ENCODE results near the gene DDX5. TPM values are rescaled to one million over a fixed set of nuclear protein-coding genes. Genes with fewer than 3 reads are reported as not detected.

DDX5 gene
- total RNA-seq, 1 donor from 2014 or later: 771 TPM

GRCh38 chr17:64457156-64457555, 48.9 kb downstream of the DDX5 start:
- TF ChIP-seq CTCF (IDR thresholded peaks at IDR 0.05; ENCODE audit: unreplicated experiment): no peak
- H3K36me3 Mint-ChIP-seq (ENCODE audit: low read depth, unreplicated experiment): peaks cover 4% of the 10 kb centered on the region
- no peaks in the 10 kb centered on the region for H3K9me3 Mint-ChIP-seq (ENCODE audit: unreplicated experiment)
- DNase-seq (ENCODE audit: low spot score): no peak
- H3K27ac Mint-ChIP-seq (ENCODE audit: unreplicated experiment): no peak overlapping the region
- no peak overlapping the region for H3K4me3 Mint-ChIP-seq (ENCODE audit: unreplicated experiment)
- peaks cover 15% of the 10 kb centered on the region for H3K4me1 Mint-ChIP-seq (ENCODE audit: unreplicated experiment)
- peaks cover 6% of the 10 kb centered on the region for H3K27me3 Mint-ChIP-seq (ENCODE audit: unreplicated experiment)

- no peak overlapping the region for H3K4me3 Mint-ChIP-seq (ENCODE audit: unreplicated experiment)
- no peak for TF ChIP-seq CTCF (IDR thresholded peaks at IDR 0.05; ENCODE audit: unreplicated experiment)
- peaks cover 6% of the 10 kb centered on the region for H3K27me3 Mint-ChIP-seq (ENCODE audit: unreplicated experiment)
- no peak for DNase-seq (ENCODE audit: low spot score)
- peaks cover 4% of the 10 kb centered on the region for H3K36me3 Mint-ChIP-seq (ENCODE audit: low read depth, unreplicated experiment)
- peaks cover 7% of the 10 kb centered on the region for H3K4me1 Mint-ChIP-seq (ENCODE audit: unreplicated experiment)
- H3K27ac Mint-ChIP-seq (ENCODE audit: unreplicated experiment): no peak overlapping the region
- H3K9me3 Mint-ChIP-seq (ENCODE audit: unreplicated experiment): no peaks in the 10 kb centered on the region
Observed at GRCh38 chr17:64455993-64456885, 49.9 kb downstream of the DDX5 start.

- no peak for TF ChIP-seq CTCF (IDR thresholded peaks at IDR 0.05; ENCODE audit: unreplicated experiment)
- Mint-ChIP-seq H3K9me3 (ENCODE audit: unreplicated experiment) (no peaks in the 10 kb centered on the region), H3K4me3 (ENCODE audit: unreplicated experiment) (no peak overlapping the region), H3K27me3 (ENCODE audit: unreplicated experiment) (peaks cover 2% of the 10 kb centered on the region), H3K27ac (ENCODE audit: unreplicated experiment) (no peak overlapping the region), H3K4me1 (ENCODE audit: unreplicated experiment) (peaks cover 4% of the 10 kb centered on the region), H3K36me3 (ENCODE audit: low read depth, unreplicated experiment) (no peaks in the 10 kb centered on the region)
- DNase-seq (ENCODE audit: low spot score): no peak
Observed at GRCh38 chr17:64449545-64449944, 56.5 kb downstream of the DDX5 start.

GRCh38 chr17:64448665-64449512, 57.2 kb downstream of the DDX5 start, which contains the start of gene MILR1:
MILR1 (plus strand) TSS chr17:64449115; CDS start chr17:64449169, 54 bp downstream.
- Mint-ChIP-seq H3K4me1 (ENCODE audit: unreplicated experiment) (peaks cover 4% of the 10 kb centered on the region), H3K36me3 (ENCODE audit: low read depth, unreplicated experiment) (no peaks in the 10 kb centered on the region), H3K4me3 (ENCODE audit: unreplicated experiment) (no peak within 1 kb of the TSS), H3K9me3 (ENCODE audit: unreplicated experiment) (no peaks in the 10 kb centered on the region), H3K27me3 (ENCODE audit: unreplicated experiment) (peaks cover 2% of the 10 kb centered on the region), H3K27ac (ENCODE audit: unreplicated experiment) (peak within 1 kb of the TSS; percentile 91)
- no peak for DNase-seq (ENCODE audit: low spot score)
- TF ChIP-seq CTCF (IDR thresholded peaks at IDR 0.05; ENCODE audit: unreplicated experiment): no peak

Small RNA genes within 50 kb of the gene (microRNA-seq; reads per million reads assigned to microRNA genes)
- gene MIR3064 (ENCODE audit: unreplicated experiment) (9.3 reads per million, percentile 58 among the genes with 10 or more reads in this experiment), gene MIR5047 (ENCODE audit: unreplicated experiment) (not detected)

Other genes starting within 250 kb of the DDX5 start
- 16.3 TPM for gene TEX2, start 243.0 kb downstream of the DDX5 start, total RNA-seq (ENCODE audit: unreplicated experiment)
- 844 TPM for gene PECAM1, start 115.4 kb downstream of the DDX5 start, total RNA-seq (ENCODE audit: unreplicated experiment)
- gene MILR1, start 57.2 kb downstream of the DDX5 start, total RNA-seq (ENCODE audit: unreplicated experiment): 1.6 TPM
- gene POLG2, start 9.2 kb downstream of the DDX5 start, total RNA-seq (ENCODE audit: unreplicated experiment): 21.3 TPM
- gene CEP95, start 688 bp upstream of the DDX5 start, total RNA-seq (ENCODE audit: unreplicated experiment): 47.8 TPM
- 69.2 TPM for gene SMURF2, start 156.0 kb upstream of the DDX5 start, total RNA-seq (ENCODE audit: unreplicated experiment)

Measured in endothelial cell (in vitro differentiated cells).